KMS-11 (cell line): ENCODE results near the gene PFKFB2.

ENCODE experiments used
- H2AFZ ChIP-seq: fragments of 200-600 bp; sonication (generic); 2 replicates; pipeline ENCODE4 v1.6.1; 2016; ENCODE audit warnings: antibody characterized with exemption, mixed run types, low read depth
- H3K27ac ChIP-seq: fragments of 200-600 bp; sonication (generic); 2 replicates; pipeline ENCODE4 v1.6.1; 2016; ENCODE audit warnings: mild to moderate bottlenecking, mixed run types
- H3K27me3 ChIP-seq: fragments of 200-600 bp; sonication (generic); 2 replicates; pipeline ENCODE4 v1.6.1; 2017; ENCODE audit warnings: mild to moderate bottlenecking, low read depth, mixed run types, moderate library complexity; ENCODE audit not compliant: insufficient read depth
- H3K36me3 ChIP-seq: fragments of 200-600 bp; sonication (generic); 2 replicates; pipeline ENCODE4 v1.6.1; 2017; ENCODE audit warnings: mild to moderate bottlenecking, mixed run types; ENCODE audit not compliant: insufficient read depth
- H3K4me1 ChIP-seq: fragments of 200-600 bp; sonication (generic); 2 replicates; pipeline ENCODE4 v1.6.1; 2016; ENCODE audit warnings: mild to moderate bottlenecking, low read depth, mixed run types; ENCODE audit not compliant: poor library complexity, severe bottlenecking
- H3K4me2 ChIP-seq: fragments of 200-600 bp; sonication (generic); 2 replicates; pipeline ENCODE4 v1.7.0; 2016; ENCODE audit warnings: mild to moderate bottlenecking, mixed run types
- H3K4me3 ChIP-seq: fragments of 200-600 bp; sonication (generic); IDR thresholded peaks from 2 replicates; pipeline ENCODE4 v1.6.1; 2017; ENCODE audit warnings: low read depth, low read length, mixed read lengths; ENCODE audit not compliant: insufficient read depth
- H3K79me2 ChIP-seq: fragments of 200-600 bp; sonication (generic); 2 replicates; pipeline ENCODE4 v1.6.1; 2016; ENCODE audit warnings: low read depth, mixed run types; ENCODE audit not compliant: insufficient read depth
- H3K9ac ChIP-seq: fragments of 200-600 bp; sonication (generic); 2 replicates; pipeline ENCODE4 v1.6.1; 2016; ENCODE audit warnings: mild to moderate bottlenecking, mixed run types
- H4K20me1 ChIP-seq: fragments of 200-600 bp; sonication (generic); 2 replicates; pipeline ENCODE4 v1.6.1; 2016; ENCODE audit warnings: mild to moderate bottlenecking, mixed run types; ENCODE audit not compliant: insufficient read depth
- TF ChIP-seq, protein P1 (sequence below): fragments of 200-600 bp; sonication (generic); conservative IDR thresholded peaks from 2 replicates; pipeline ENCODE4 v1.6.1; 2017; ENCODE audit warnings: low read depth, mild to moderate bottlenecking, antibody characterized with exemption, low read length, moderate library complexity, mixed read lengths

PFKFB2 gene

DNA sequence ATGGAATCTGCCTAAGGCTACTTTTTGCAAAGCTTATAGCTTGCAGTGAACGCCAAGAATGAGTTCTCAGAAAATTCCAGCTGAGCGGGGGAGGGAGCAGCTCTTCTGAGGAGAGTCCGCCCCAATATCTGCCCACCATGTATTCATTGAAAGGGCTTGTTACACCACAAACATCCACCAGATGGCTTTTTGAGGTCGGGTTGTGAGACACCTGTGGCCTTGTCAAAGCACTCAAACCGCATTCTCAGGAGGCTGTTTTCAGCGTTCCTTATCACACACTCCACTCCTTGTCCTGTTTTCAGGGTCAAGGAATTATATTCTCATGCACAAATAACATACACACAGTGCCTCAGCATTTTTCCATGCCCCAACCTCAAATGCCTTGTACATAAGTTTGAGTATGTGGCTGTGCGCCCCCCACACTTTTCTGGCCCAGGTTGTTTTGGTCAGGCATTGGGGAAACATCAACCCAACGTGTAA, 31.7 kb downstream of the PFKFB2 start:
- H3K27ac ChIP-seq: peak overlapping the region; percentile 37; the same call in 1 of the 2 replicates
- H4K20me1 ChIP-seq: no peaks in the 10 kb centered on the region
- H3K36me3 ChIP-seq: no peaks in the 10 kb centered on the region
- peaks cover 83% of the 10 kb centered on the region for H3K4me1 ChIP-seq
- no peak overlapping the region; the same call in 1 of the 2 replicates for H3K9ac ChIP-seq
- H3K4me3 ChIP-seq: no peak overlapping the region
- no peaks in the 10 kb centered on the region for H3K27me3 ChIP-seq
- H2AFZ ChIP-seq: peak overlapping the region; percentile 10; the same call in 1 of the 2 replicates
- H3K4me2 ChIP-seq: peak overlapping the region; percentile 71
- TF ChIP-seq, protein P1, sequence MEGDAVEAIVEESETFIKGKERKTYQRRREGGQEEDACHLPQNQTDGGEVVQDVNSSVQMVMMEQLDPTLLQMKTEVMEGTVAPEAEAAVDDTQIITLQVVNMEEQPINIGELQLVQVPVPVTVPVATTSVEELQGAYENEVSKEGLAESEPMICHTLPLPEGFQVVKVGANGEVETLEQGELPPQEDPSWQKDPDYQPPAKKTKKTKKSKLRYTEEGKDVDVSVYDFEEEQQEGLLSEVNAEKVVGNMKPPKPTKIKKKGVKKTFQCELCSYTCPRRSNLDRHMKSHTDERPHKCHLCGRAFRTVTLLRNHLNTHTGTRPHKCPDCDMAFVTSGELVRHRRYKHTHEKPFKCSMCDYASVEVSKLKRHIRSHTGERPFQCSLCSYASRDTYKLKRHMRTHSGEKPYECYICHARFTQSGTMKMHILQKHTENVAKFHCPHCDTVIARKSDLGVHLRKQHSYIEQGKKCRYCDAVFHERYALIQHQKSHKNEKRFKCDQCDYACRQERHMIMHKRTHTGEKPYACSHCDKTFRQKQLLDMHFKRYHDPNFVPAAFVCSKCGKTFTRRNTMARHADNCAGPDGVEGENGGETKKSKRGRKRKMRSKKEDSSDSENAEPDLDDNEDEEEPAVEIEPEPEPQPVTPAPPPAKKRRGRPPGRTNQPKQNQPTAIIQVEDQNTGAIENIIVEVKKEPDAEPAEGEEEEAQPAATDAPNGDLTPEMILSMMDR: peak; percentile 94
- no peaks in the 10 kb centered on the region for H3K79me2 ChIP-seq

DNA sequence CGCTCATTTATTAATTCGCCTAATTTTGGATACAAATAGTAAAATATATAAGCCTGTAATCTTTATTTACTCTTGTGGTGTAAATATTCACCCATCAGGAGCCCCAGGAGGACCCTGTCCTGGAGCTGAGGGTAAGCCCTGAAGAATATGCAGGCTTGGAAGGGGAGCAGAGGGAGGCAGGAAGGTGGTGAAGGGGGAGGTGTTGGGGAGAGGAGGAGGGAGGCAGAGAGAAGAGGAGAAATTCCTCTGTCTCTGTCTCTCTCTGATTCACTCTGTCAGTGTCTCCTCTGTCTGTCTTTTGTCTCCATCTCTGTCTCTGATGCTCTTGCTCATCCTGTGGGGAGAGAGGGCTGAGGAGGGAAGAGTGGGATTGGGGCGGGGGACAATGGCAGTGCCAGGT, 32.8 kb downstream of the PFKFB2 start:
- H3K4me3 ChIP-seq: no peak overlapping the region
- H3K9ac ChIP-seq: no peak overlapping the region
- H3K4me2 ChIP-seq: no peak overlapping the region
- H3K36me3 ChIP-seq: no peaks in the 10 kb centered on the region
- H3K4me1 ChIP-seq: peaks cover 95% of the 10 kb centered on the region
- H4K20me1 ChIP-seq: no peaks in the 10 kb centered on the region
- no peaks in the 10 kb centered on the region for H3K79me2 ChIP-seq
- no peak overlapping the region for H3K27ac ChIP-seq
- TF ChIP-seq, protein P1: no peak
- no peak overlapping the region for H2AFZ ChIP-seq
- no peaks in the 10 kb centered on the region for H3K27me3 ChIP-seq

DNA sequence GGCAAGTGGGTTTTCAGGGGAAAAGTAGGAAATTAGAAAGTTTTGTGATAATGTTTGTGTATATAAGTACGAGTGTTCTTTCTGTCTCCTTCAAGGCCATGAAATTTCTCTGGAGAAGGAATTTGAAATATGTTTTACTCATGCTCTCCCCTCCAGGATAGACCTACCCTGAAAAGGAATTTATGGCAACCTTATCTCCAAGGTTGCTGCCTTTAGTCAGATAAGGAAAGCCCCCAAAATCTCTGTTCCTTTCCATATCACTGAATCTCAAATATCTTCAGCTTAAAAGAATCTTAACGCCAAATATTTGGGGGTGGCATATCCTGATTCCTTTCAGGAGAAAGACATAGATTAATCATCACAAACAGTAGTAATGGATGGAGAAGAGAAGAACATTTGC, 35.1 kb downstream of the PFKFB2 start:
- peak overlapping the region; percentile 42 for H3K4me2 ChIP-seq
- no peaks in the 10 kb centered on the region for H3K79me2 ChIP-seq
- H3K9ac ChIP-seq: no peak overlapping the region
- peaks cover 94% of the 10 kb centered on the region for H3K4me1 ChIP-seq
- H2AFZ ChIP-seq: peak overlapping the region; percentile 14; the same call in 1 of the 2 replicates
- no peaks in the 10 kb centered on the region for H3K36me3 ChIP-seq
- no peaks in the 10 kb centered on the region for H3K27me3 ChIP-seq
- TF ChIP-seq, protein P1: no peak
- H3K27ac ChIP-seq: peak overlapping the region; percentile 52; the same call in 1 of the 2 replicates
- no peak overlapping the region for H3K4me3 ChIP-seq
- no peaks in the 10 kb centered on the region for H4K20me1 ChIP-seq

DNA sequence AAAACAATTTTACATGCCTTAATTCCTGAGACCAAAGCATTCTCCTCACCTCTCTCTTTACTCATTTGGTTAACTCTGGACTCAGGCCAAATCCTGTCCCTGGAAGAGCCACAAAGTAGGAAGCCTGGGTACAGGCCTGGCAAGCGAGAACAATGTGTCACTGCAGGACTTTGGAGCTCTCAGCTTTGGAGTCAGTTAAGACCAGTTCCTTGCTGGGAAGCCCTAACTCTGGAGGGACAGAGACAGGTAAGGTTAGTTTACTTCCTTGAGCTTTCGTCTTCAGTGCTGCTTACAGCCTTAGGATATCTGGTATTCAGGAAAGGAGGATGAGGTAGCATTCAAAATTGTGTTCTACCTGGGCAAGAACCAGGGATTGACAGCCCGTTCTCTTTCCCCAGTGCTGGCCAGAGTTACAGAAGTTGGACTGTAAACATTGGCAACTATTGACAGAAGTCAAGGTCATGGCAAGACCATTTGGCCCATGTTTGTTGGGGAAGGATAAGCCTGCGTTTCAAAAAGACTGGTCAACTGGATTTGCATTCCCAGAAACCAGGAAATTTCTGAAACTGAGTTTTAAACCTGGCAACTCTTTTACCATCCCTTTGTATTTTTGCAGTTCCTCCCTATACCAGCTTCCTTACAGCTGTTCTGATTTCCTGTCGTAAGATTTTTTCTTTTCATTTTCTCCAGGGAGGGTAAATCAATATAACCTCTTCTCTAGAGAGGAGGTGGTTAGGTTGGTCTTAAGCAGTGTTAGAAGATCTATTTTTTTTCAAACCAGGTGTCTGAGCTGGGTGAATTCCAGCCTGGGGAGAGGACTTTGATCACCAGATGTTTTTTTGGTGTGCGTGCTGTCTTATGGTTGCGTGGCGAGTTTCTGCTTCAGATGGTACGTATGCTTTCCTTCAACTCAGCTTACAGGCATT, 35.9 kb downstream of the PFKFB2 start, which contains the start of gene C4BPB:
C4BPB (plus strand) TSS at position 160 of the 926 bp plus-strand sequence; CDS start at position 832, 672 bp downstream.
- TF ChIP-seq, protein P1: no peak

More for the DNA sequence above, 35.9 kb downstream of the PFKFB2 start, which contains the start of gene C4BPB:
- H3K9ac ChIP-seq: peak within 1 kb of the TSS; percentile 36; the same call in 1 of the 2 replicates
- no peaks in the 10 kb centered on the region for H3K27me3 ChIP-seq
- H3K4me1 ChIP-seq: peaks cover 86% of the 10 kb centered on the region
- H3K4me2 ChIP-seq: peak within 1 kb of the TSS; percentile 42
- no peaks in the 10 kb centered on the region for H4K20me1 ChIP-seq
- H3K36me3 ChIP-seq: no peaks in the 10 kb centered on the region
- H3K79me2 ChIP-seq: no peaks in the 10 kb centered on the region
- no peak within 1 kb of the TSS for H3K4me3 ChIP-seq
- H2AFZ ChIP-seq: peak within 1 kb of the TSS; percentile 14
- H3K27ac ChIP-seq: peak within 1 kb of the TSS; percentile 52
